Colonic mucosa (tissue), 4 donors: ENCODE measurements around the gene SHISA5. TPM values are rescaled to one million over a fixed set of nuclear protein-coding genes. Genes with fewer than 3 reads are reported as not detected.

Experiments used
- DNase-seq: peaks from one replicate; pipeline ENCODE4 v3.0.0-alpha.2; 2020
- H3K27ac ChIP-seq: fragments of 200-600 bp; one replicate; pipeline ENCODE4 v1.8.0; 2021
- H3K27me3 ChIP-seq: fragments of 200-600 bp; one replicate; pipeline ENCODE4 v1.8.0; 2021
- H3K36me3 ChIP-seq: fragments of 200-600 bp; one replicate; pipeline ENCODE4 v1.8.0; 2021
- H3K4me1 ChIP-seq: fragments of 200-600 bp; one replicate; pipeline ENCODE4 v1.8.0; 2021; ENCODE audit warnings: mild to moderate bottlenecking
- H3K4me3 ChIP-seq: fragments of 200-600 bp; one replicate; pipeline ENCODE4 v1.8.0; 2021
- H3K9ac ChIP-seq, 2 donors: one replicate each; pipeline ENCODE4 v1.7.0; 2013; ENCODE audit warnings: control low read depth in 2 of 2, low read depth in 2 of 2, low read length in 2 of 2
- H3K9me3 ChIP-seq: fragments of 200-600 bp; one replicate; pipeline ENCODE4 v1.8.0; 2021
- intact Hi-C: fragments of 100-400 bp; cut with DNase I; formaldehyde crosslinking; loops from one replicate; pipeline ENCODE4 v1.14.1; 2022
- total RNA-seq, 2 donors: library from RNA; stranded (reverse); fragmentation: NEBNext Ultra II Directional in 1 of 2; extraction: Animal tissue kit (Norgen Biotek cat#: 25700) in 1 of 2; gene quantifications; one replicate each; pipeline ENCODE4 v1.2.1, GENCODE V29; 2021
- TF ChIP-seq, protein P1 (sequence below): fragments of 200-600 bp; IDR thresholded peaks from one replicate; pipeline ENCODE4 v1.8.0; 2022; ENCODE audit warnings: antibody characterized with exemption, mild to moderate bottlenecking
- donor health status: healthy.
- donor health status: DM: no; HTN: no; CAD: no.
- donor health status: DM: no; HTN: no; CAD: no.

SHISA5 gene
- total RNA-seq, 2 donors from 2014 or later, result 115 to 123 TPM

DNA sequence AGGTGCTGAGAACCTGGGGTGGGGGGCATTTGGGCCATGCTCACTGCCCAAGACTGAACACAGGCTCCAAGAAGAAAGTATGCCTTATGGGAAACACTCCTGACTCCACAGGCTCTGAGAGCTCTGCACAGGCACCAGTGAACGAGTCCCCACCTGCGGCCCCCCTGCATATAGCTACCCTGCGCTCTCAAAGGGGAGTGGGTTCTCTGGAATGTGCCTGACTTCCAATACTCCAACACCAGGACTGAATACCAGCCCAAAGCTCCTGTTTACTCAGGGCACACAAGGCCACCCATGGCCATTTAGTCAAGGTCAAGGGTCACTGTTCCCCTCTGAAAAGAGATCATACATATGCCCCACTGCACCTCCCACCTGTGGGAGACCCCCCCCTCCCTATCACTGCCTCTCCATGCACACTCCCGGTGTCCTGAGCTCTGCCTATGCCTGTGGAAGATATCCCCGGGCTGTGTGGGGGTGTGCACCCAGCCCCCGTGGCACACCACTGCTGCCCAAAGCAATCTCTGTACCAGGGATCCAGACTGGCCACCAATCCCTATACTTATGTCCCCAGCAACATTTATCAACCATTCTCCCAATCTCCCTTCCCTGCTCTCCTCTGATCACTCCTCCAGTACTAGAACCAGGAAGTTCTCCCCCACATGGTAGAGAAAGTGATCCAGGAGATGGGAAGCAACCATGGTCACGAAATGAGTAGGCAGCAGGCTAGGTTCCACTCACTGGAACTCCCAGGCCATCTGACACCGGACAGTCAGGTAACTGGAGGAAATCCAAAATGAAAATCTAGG, 72.5 kb downstream of the SHISA5 start:
- peaks cover 35% of the 10 kb centered on the region for H3K4me1 ChIP-seq

DNA sequence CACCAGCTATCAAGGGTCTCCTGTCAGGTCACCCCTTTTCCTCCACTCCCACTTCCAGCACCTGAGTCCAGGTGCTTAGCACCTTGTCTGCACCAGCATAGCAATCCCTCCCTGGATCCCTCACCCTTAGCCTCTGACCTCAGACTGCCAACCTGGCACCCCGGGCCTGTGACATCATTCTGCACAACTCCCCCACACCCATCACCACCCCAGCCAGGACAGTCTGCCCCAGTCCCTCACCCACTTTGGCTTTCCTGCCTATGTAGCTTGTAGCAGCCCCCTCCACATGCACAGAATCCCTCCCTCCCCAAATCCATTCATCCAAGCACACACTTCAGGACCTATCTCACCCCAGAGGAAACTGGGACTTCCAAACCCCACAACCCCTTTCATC, 73.3 kb downstream of the SHISA5 start:
- Histone ChIP-seq H3K27ac (peak overlapping the region; percentile 89), H3K4me1 (peaks cover 39% of the 10 kb centered on the region), H3K9me3 (no peaks in the 10 kb centered on the region), H3K9ac (peak overlapping the region; percentile 63 to 80), H3K4me3 (no peak overlapping the region), H3K36me3 (no peaks in the 10 kb centered on the region), H3K27me3 (no peaks in the 10 kb centered on the region)
- TF ChIP-seq, protein P1, sequence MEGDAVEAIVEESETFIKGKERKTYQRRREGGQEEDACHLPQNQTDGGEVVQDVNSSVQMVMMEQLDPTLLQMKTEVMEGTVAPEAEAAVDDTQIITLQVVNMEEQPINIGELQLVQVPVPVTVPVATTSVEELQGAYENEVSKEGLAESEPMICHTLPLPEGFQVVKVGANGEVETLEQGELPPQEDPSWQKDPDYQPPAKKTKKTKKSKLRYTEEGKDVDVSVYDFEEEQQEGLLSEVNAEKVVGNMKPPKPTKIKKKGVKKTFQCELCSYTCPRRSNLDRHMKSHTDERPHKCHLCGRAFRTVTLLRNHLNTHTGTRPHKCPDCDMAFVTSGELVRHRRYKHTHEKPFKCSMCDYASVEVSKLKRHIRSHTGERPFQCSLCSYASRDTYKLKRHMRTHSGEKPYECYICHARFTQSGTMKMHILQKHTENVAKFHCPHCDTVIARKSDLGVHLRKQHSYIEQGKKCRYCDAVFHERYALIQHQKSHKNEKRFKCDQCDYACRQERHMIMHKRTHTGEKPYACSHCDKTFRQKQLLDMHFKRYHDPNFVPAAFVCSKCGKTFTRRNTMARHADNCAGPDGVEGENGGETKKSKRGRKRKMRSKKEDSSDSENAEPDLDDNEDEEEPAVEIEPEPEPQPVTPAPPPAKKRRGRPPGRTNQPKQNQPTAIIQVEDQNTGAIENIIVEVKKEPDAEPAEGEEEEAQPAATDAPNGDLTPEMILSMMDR, result no peak
- intact Hi-C loops, result no loop called here
- no peak for DNase-seq

More for the DNA sequence above, 72.5 kb downstream of the SHISA5 start:
- intact Hi-C loops, result no loop called here
- DNase-seq, result no peak
- Histone ChIP-seq H3K9me3 (no peaks in the 10 kb centered on the region), H3K36me3 (no peaks in the 10 kb centered on the region), H3K4me3 (no peak overlapping the region), H3K27me3 (no peaks in the 10 kb centered on the region), H3K9ac (peak overlapping the region in 1 of 2 donors; percentile 80), H3K27ac (no peak overlapping the region)
- TF ChIP-seq, protein P1, result no peak

DNA sequence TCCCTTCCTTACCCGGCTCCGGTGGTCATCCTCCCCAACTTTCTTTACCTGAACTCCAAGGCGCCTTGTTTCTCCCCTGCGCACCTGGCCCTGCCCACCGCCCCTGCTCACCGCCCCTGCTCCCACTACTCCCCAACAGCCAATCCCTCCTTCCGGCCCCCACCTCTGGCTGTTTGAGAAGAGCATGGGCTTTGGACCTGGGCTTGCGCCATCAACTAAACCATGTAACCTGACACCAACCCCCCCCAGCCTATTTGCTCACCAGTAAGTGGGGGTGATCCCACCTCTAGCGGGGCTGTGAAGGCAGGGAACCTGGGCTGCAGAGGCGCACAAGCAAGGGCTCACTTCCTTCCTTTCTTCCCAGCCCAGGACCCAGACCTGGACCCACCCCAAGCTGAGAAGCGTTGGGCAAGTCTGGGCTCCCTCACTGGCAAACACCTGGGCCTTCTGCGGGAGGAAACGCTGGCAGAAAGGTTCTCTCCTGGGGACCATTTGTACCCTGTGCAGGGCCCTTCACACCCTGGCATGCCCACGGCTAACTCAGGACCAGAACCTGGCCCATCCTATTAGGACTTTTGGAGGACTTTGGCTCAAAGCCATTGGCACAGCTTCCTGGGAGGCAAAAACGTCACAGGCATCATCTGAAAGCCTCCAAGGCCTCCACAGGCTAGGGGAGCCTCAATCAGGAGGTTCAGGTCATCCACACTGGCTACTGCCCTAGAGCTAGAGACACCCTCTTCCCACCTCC, 73.8 kb downstream of the SHISA5 start, which contains the start of gene PLXNB1:
Gene PLXNB1, minus strand, starts transcription at position 127 of the 748 bp plus-strand sequence. CDS start 5,475 bp downstream, outside the sequence.
- peaks cover 38% of the 10 kb centered on the region for H3K4me1 ChIP-seq
- peak within 1 kb of the TSS; percentile 63 to 89 for H3K9ac ChIP-seq
- no peaks in the 10 kb centered on the region for H3K27me3 ChIP-seq
- no peaks in the 10 kb centered on the region for H3K9me3 ChIP-seq
- intact Hi-C loops, result no loop called here
- TF ChIP-seq, protein P1, result no peak
- peak; percentile 85 for DNase-seq
- peak within 1 kb of the TSS; percentile 73 for H3K4me3 ChIP-seq
- no peaks in the 10 kb centered on the region for H3K36me3 ChIP-seq
- H3K27ac ChIP-seq, result peak within 1 kb of the TSS; percentile 89

DNA sequence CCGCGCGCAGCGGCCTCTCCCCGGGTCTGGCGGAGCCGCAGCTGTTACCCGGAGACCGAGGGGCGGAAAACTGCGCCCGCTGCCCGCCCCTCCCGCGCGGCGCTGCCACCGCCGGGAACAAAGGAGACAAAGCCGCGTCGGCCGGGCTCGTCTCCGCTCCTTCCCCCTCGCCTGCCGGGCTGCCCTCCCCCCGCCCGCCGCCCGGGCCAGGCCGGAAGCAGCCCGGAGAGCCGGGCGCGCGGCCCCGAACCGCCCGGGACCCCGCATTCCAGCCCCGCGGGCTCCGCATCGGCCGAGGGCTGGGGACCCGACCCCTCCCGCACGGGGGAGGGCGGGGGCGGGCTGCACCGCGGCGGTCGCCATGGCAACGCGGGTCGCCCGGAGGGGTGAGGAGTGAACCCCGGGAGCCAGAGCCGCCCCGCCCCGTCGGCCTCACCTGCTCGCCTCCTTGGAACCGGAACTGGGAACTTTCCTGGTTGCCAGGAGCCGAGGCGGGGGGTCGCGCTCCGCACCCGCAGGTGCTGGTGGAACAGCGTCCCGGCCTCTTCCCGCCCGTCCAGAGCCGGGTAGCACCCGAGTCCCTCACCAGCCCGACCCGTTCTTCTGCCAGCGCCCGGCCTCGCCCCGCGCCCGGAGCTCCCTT, 74.5 kb downstream of the SHISA5 start:
- peak; percentile 83 for DNase-seq
- no peaks in the 10 kb centered on the region for H3K36me3 ChIP-seq
- H3K4me1 ChIP-seq, result peaks cover 31% of the 10 kb centered on the region
- no peaks in the 10 kb centered on the region for H3K9me3 ChIP-seq
- TF ChIP-seq, protein P1, result no peak
- H3K27me3 ChIP-seq, result no peaks in the 10 kb centered on the region
- intact Hi-C loops, result no loop called here
- H3K4me3 ChIP-seq, result peak overlapping the region; percentile 73
- peak overlapping the region; percentile 63 to 89 for H3K9ac ChIP-seq
- H3K27ac ChIP-seq, result peak overlapping the region; percentile 89

DNA sequence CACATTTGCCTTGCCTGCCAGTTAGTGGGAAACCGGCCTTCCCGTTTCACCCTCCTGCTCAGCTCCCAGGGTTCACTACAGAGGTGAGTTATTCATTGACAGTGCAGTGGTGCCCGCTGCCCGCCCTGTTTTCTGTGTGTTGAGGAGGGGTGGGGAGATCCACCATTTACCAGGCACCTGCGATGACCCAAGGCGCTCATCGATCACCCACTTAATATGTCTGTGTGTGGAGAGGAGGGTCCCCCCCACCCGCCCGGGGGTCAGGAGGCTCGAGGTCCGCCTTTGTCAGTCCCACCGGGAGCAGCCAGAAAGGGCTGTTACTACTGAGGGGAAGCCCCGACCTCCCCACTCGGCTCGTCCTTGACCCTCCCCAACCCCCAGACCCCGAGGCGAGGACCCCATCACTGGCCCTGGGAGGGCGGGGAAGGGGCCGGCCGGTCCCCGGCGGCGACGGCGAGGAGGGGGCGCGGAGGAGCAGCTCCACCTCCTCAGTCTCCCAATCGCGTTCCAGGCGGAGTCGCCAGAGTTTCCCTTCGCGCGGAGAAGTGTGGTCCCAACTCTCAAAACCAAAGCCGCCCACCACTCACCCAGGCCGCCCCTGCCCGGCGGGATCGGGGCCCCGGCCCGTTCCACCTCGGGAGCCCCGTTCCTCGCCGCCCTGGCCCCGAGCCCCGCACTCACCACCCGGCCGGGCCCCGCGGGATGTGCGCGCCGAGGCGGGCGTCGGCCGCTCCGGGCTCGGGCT, 75.2 kb downstream of the SHISA5 start:
- no peaks in the 10 kb centered on the region for H3K27me3 ChIP-seq
- intact Hi-C loops, result no loop called here
- H3K36me3 ChIP-seq, result no peaks in the 10 kb centered on the region
- peak overlapping the region; percentile 63 to 89 for H3K9ac ChIP-seq
- TF ChIP-seq, protein P1, result no peak
- H3K27ac ChIP-seq, result peak overlapping the region; percentile 89
- H3K9me3 ChIP-seq, result no peaks in the 10 kb centered on the region
- H3K4me3 ChIP-seq, result peak overlapping the region; percentile 73
- peaks cover 24% of the 10 kb centered on the region for H3K4me1 ChIP-seq
- peak; percentile 84 for DNase-seq
